Nephron (organoid): ENCODE results near the gene PYROXD2.

Experiments
- H3K27ac Mint-ChIP-seq, 3 experiments: 2 replicates each; pipeline ENCODE4 v1.8.0; 2020; ENCODE audit warnings: mixed read lengths in 3 of 3, mild to moderate bottlenecking in 2 of 3, moderate library complexity in 1 of 3
- H3K27me3 Mint-ChIP-seq: 2 replicates; pipeline ENCODE4 v1.8.0; 2021; ENCODE audit warnings: low read depth, mild to moderate bottlenecking, moderate library complexity, mixed read lengths
- H3K36me3 Mint-ChIP-seq: 2 replicates; pipeline ENCODE4 v1.8.0; 2020; ENCODE audit warnings: low read depth, mixed read lengths
- H3K4me1 Mint-ChIP-seq: 2 replicates; pipeline ENCODE4 v1.8.0; 2020; ENCODE audit warnings: mixed read lengths
- H3K4me3 Mint-ChIP-seq, 3 experiments: 2 replicates each; pipeline ENCODE4 v1.8.0; 2020; ENCODE audit warnings: mild to moderate bottlenecking in 3 of 3, mixed read lengths in 3 of 3, moderate library complexity in 2 of 3
- H3K9me3 Mint-ChIP-seq: 2 replicates; pipeline ENCODE4 v1.8.0; 2020; ENCODE audit warnings: mixed read lengths
- CTCF ChIP-seq, 3 experiments: fragments of 200-600 bp; sonication (generic); IDR thresholded peaks; one replicate each; pipeline ENCODE4 v1.5.0; 2021; ENCODE audit warnings: antibody characterized with exemption in 3 of 3; ENCODE audit not compliant: unreplicated experiment in 3 of 3

Gene PYROXD2

GRCh38 chr10:98363220-98363619, 51.8 kb downstream of the PYROXD2 start:
- no peaks in the 10 kb centered on the region for H3K36me3 Mint-ChIP-seq
- H3K27ac Mint-ChIP-seq, result no peak overlapping the region
- H3K4me1 Mint-ChIP-seq, result peaks cover 13% of the 10 kb centered on the region
- H3K27me3 Mint-ChIP-seq, result peaks cover 20% of the 10 kb centered on the region
- no peak for TF ChIP-seq CTCF (IDR thresholded peaks at IDR 0.05; ENCODE audit: unreplicated experiment in 3 of 3)
- no peaks in the 10 kb centered on the region for H3K9me3 Mint-ChIP-seq
- no peak overlapping the region for H3K4me3 Mint-ChIP-seq

- peaks cover 9% of the 10 kb centered on the region for H3K4me1 Mint-ChIP-seq
- no peak for TF ChIP-seq CTCF (IDR thresholded peaks at IDR 0.05; ENCODE audit: unreplicated experiment in 3 of 3)
- no peaks in the 10 kb centered on the region for H3K9me3 Mint-ChIP-seq
- H3K27ac Mint-ChIP-seq, result peak overlapping the region in 2 of 3 experiments; percentile 8 to 29
- no peak overlapping the region for H3K4me3 Mint-ChIP-seq
- H3K27me3 Mint-ChIP-seq, result peaks cover 21% of the 10 kb centered on the region
- no peaks in the 10 kb centered on the region for H3K36me3 Mint-ChIP-seq
These were observed 53.6 kb downstream of the PYROXD2 start for GRCh38 chr10:98361131-98362025.

GRCh38 chr10:98357194-98357822, 57.7 kb downstream of the PYROXD2 start:
- no peak for TF ChIP-seq CTCF (IDR thresholded peaks at IDR 0.05; ENCODE audit: unreplicated experiment in 3 of 3)
- no peak overlapping the region for H3K4me3 Mint-ChIP-seq
- peak overlapping the region in 1 of 3 experiments; percentile 37 for H3K27ac Mint-ChIP-seq
- peaks cover 9% of the 10 kb centered on the region for H3K4me1 Mint-ChIP-seq
- peaks cover 44% of the 10 kb centered on the region for H3K27me3 Mint-ChIP-seq
- no peaks in the 10 kb centered on the region for H3K9me3 Mint-ChIP-seq
- no peaks in the 10 kb centered on the region for H3K36me3 Mint-ChIP-seq

- no peak overlapping the region for H3K27ac Mint-ChIP-seq
- H3K4me1 Mint-ChIP-seq, result peaks cover 16% of the 10 kb centered on the region
- H3K36me3 Mint-ChIP-seq, result no peaks in the 10 kb centered on the region
- no peak overlapping the region for H3K4me3 Mint-ChIP-seq
- TF ChIP-seq CTCF (IDR thresholded peaks at IDR 0.05; ENCODE audit: unreplicated experiment in 3 of 3), result no peak
- peaks cover 59% of the 10 kb centered on the region for H3K27me3 Mint-ChIP-seq
- H3K9me3 Mint-ChIP-seq, result no peaks in the 10 kb centered on the region
These were observed 60.5 kb downstream of the PYROXD2 start for GRCh38 chr10:98354491-98354890.

- H3K36me3 Mint-ChIP-seq, result no peaks in the 10 kb centered on the region
- no peak overlapping the region for H3K4me3 Mint-ChIP-seq
- H3K4me1 Mint-ChIP-seq, result peaks cover 22% of the 10 kb centered on the region
- H3K9me3 Mint-ChIP-seq, result no peaks in the 10 kb centered on the region
- peaks cover 64% of the 10 kb centered on the region for H3K27me3 Mint-ChIP-seq
- H3K27ac Mint-ChIP-seq, result no peak overlapping the region
- no peak for TF ChIP-seq CTCF (IDR thresholded peaks at IDR 0.05; ENCODE audit: unreplicated experiment in 3 of 3)
These were observed 61.8 kb downstream of the PYROXD2 start for GRCh38 chr10:98353170-98353569.
